HepG2 (cell line): Measurements from ENCODE around the gene KREMEN1. TPM values are rescaled to one million over a fixed set of nuclear protein-coding genes. Genes with fewer than 3 reads are reported as not detected.

ENCODE experiments used
- ATAC-seq: fragments of 200-7000 bp; cut with Tn5 transposase; 3 replicates; pipeline ENCODE4 v1.9.1; 2020; ENCODE audit warnings: mild to moderate bottlenecking, moderate library complexity
- BruUV-seq: library from RNA; stranded (reverse); fragments of 400-500 nt; replicated peaks from 2 replicates; lab custom pipeline; 2021; lab: Mats Ljungman, UMichigan
- CTCF ChIA-PET: fragments of 300-600 bp; formaldehyde crosslinking; extraction: SDS; loops from one replicate; lab custom pipeline; 2021; ENCODE audit warnings: low total read pairs, inconsistent platforms, low intra/inter-chr PET ratio; lab: Yijun Ruan, JAX
- POLR2A ChIA-PET: fragments of 350-600 bp; sonication (Branson Sonifier 250); formaldehyde crosslinking; loops from one replicate; lab custom pipeline; 2020; ENCODE audit warnings: antibody characterized with exemption, inconsistent platforms; lab: Yijun Ruan, JAX
- DNase-seq: peaks from one replicate; pipeline ENCODE4 v3.0.0-alpha.2; 2015; ENCODE audit warnings: low spot score
- FAIRE-seq: peaks from 3 replicates; lab custom pipeline; 2011; peaks lifted over from hg19 to GRCh38; lab: Jason Lieb, UNC
- H2AFZ ChIP-seq: one replicate; pipeline ENCODE4 v1.6.1; 2011; ENCODE audit warnings: low read length, inconsistent platforms
- H3K27ac ChIP-seq: fragments of 300-600 bp; 3 replicates; pipeline ENCODE4 v1.8.0; 2011; ENCODE audit warnings: mixed run types, mild to moderate bottlenecking, mixed read lengths, low read length, inconsistent platforms; ENCODE audit not compliant: insufficient read depth; ENCODE audit errors: extremely low read length
- H3K27me3 ChIP-seq, 2 experiments: fragments of 200-600 bp in 1 of 2; 2 replicates in 1 of 2; 3 replicates in 1 of 2; pipeline versions ENCODE4 v1.6.0 to v1.8.0; 2011; ENCODE audit warnings: low read length in 2 of 2, mild to moderate bottlenecking in 2 of 2, moderate library complexity in 2 of 2, inconsistent platforms in 1 of 2; ENCODE audit not compliant: insufficient read depth in 2 of 2, control insufficient read depth in 1 of 2
- H3K36me3 ChIP-seq, 2 experiments: fragments of 200-600 bp in 1 of 2; replicated peaks in 1 of 2; 2 replicates in 1 of 2; 3 replicates in 1 of 2; pipeline versions ENCODE4 v1.5.1 to v1.8.0; 2011; ENCODE audit warnings: low read length in 2 of 2, inconsistent platforms in 1 of 2; ENCODE audit not compliant: insufficient read depth in 2 of 2, control insufficient read depth in 1 of 2
- H3K4me1 ChIP-seq: 2 replicates; pipeline ENCODE4 v1.5.1; 2012; ENCODE audit warnings: low read length, inconsistent platforms; ENCODE audit not compliant: insufficient read depth
- H3K4me2 ChIP-seq: 2 replicates; pipeline ENCODE4 v1.6.0; 2011; ENCODE audit warnings: low read depth, low read length, inconsistent platforms
- H3K4me3 ChIP-seq, 3 experiments: fragments of 200-600 bp in 1 of 3; sonication (generic), shearing (Covaris generic) in 1 of 3; replicated peaks in 1 of 3; 2 replicates each; pipeline ENCODE4 v1.5.1; 2011 to 2016; ENCODE audit warnings: low read length in 3 of 3, inconsistent platforms in 2 of 3, low read depth in 2 of 3, mild to moderate bottlenecking in 2 of 3, control low read depth in 1 of 3, mixed read lengths in 1 of 3; ENCODE audit not compliant: insufficient read depth in 1 of 3
- H3K79me2 ChIP-seq: one replicate; pipeline ENCODE4 v1.6.1; 2011; ENCODE audit warnings: low read length, inconsistent platforms; ENCODE audit not compliant: insufficient read depth
- H3K9ac ChIP-seq: 2 replicates; pipeline ENCODE4 v1.6.0; 2011; ENCODE audit warnings: mild to moderate bottlenecking, low read depth, low read length, inconsistent platforms; ENCODE audit not compliant: insufficient read depth
- H3K9me3 ChIP-seq: 2 replicates; pipeline ENCODE4 v1.5.1; 2012; ENCODE audit warnings: mild to moderate bottlenecking, low read length
- H4K20me1 ChIP-seq: 2 replicates; pipeline ENCODE4 v1.6.0; 2011; ENCODE audit warnings: inconsistent platforms, mild to moderate bottlenecking, low read length, moderate library complexity; ENCODE audit not compliant: insufficient read depth
- ELF3 ChIP-seq: IDR thresholded peaks from 2 replicates; pipeline ENCODE4 v1.6.1; 2016; ENCODE audit warnings: missing genetic modification reagents, missing compliant biosample characterization
- EZH2 ChIP-seq: conservative IDR thresholded peaks from 2 replicates; pipeline ENCODE4 v1.6.1; 2012; ENCODE audit warnings: mild to moderate bottlenecking, low read depth, low read length, moderate library complexity
- PCBP2 ChIP-seq: fragments of 200-400 bp; formaldehyde crosslinking; optimal IDR thresholded peaks from 2 replicates; pipeline ENCODE3; 2018; ENCODE audit warnings: low read length, low read depth; ENCODE audit not compliant: poor library complexity, severe bottlenecking
- RAD21 ChIP-seq: fragments of 450-650 bp; formaldehyde crosslinking; IDR thresholded peaks from 2 replicates; pipeline ENCODE4 v1.5.0; 2020; ENCODE audit warnings: mild to moderate bottlenecking
- SMARCE1 ChIP-seq: fragments of 450-650 bp; IDR thresholded peaks from 2 replicates; pipeline ENCODE4 v1.6.1; 2017; ENCODE audit warnings: borderline replicate concordance
- SMC3 ChIP-seq: IDR thresholded peaks from 2 replicates; pipeline ENCODE4 v1.6.1; 2011; ENCODE audit warnings: low read length, improper control_type of control experiment
- STAG1 ChIP-seq: sonication (generic); formaldehyde crosslinking; IDR thresholded peaks from 2 replicates; pipeline ENCODE4 v1.4.0; 2020; ENCODE audit warnings: missing genetic modification reagents
- ZNF430 ChIP-seq: sonication (generic); formaldehyde crosslinking; IDR thresholded peaks from 2 replicates; pipeline ENCODE4 v1.9.0; 2021; ENCODE audit warnings: mild to moderate bottlenecking, missing genetic modification reagents
- ZNF605 ChIP-seq: sonication (generic); formaldehyde crosslinking; IDR thresholded peaks from 2 replicates; pipeline ENCODE4 v1.8.0; 2022; ENCODE audit warnings: mild to moderate bottlenecking, missing genetic modification reagents
- WGBS: methylation state at CpG from one replicate; pipeline ENCODE4 v1.1.6; 2017; ENCODE audit warnings: low lambda C conversion rate; 5-methylcytosine and 5-hydroxymethylcytosine counted together
- in situ Hi-C: cut with HindIII; loops from 2 replicates; pipeline ENCODE4 v1.10.0; 2017; ENCODE audit warnings: low pct_unique_long_range_greater_than_20kb; ENCODE audit not compliant: extremely low pct_ligation_motif_present
- intact Hi-C: fragments of 100-400 bp; cut with micrococcal nuclease; formaldehyde crosslinking; loops from one replicate; pipeline ENCODE4 v1.10.0; 2022; ENCODE audit not compliant: unreplicated experiment
- polyA plus RNA-seq, 8 experiments: library from polyadenylated mRNA; depleted of rRNA in 3 of 8; stranded (reverse) in 7 of 8; unstranded in 1 of 8; fragments of >200 nt; fragmentation: Illumina TruSeq in 4 of 8; extraction: Trizol in 4 of 8; gene quantifications; 2 replicates each; pipeline versions ENCODE4 v1.2.1 to v1.2.3, GENCODE V29; 2011 to 2016; ENCODE audit warnings: low read depth in 4 of 8, missing spikeins in 1 of 8, mixed read lengths in 1 of 8; ENCODE audit not compliant: insufficient read depth in 1 of 8
- total RNA-seq, 5 experiments: library from RNA; depleted of rRNA; stranded (reverse); fragments of >200 nt; fragmentation: Illumina TruSeq; extraction: Trizol; gene quantifications; 2 replicates each; pipeline ENCODE4 v1.2.3, GENCODE V29; 2016; ENCODE audit warnings: low read depth in 1 of 5
- TF ChIP-seq, protein P1 (sequence below): sonication (generic); formaldehyde crosslinking; IDR thresholded peaks from 2 replicates; pipeline ENCODE4 v1.4.0; 2020; ENCODE audit warnings: missing genetic modification reagents, borderline replicate concordance
- TF ChIP-seq, protein P2 (sequence below): IDR thresholded peaks from 2 replicates; pipeline ENCODE4 v1.6.1; 2016; ENCODE audit warnings: mild to moderate bottlenecking
- TF ChIP-seq, protein P3 (sequence below): sonication (generic); formaldehyde crosslinking; IDR thresholded peaks from 2 replicates; pipeline ENCODE4 v1.8.1; 2023; ENCODE audit warnings: mild to moderate bottlenecking, missing genetic modification reagents
- TF ChIP-seq, protein P4 (sequence below): sonication (generic); formaldehyde crosslinking; IDR thresholded peaks from 2 replicates; pipeline ENCODE4 v1.9.0; 2022; ENCODE audit warnings: missing genetic modification reagents, mild to moderate bottlenecking, borderline replicate concordance

KREMEN1 gene
- total and polyA plus RNA-seq, 2 of the 13 experiments (the other 11 are each of a cell fraction or from before 2014, with no cell fraction given): 9.8 to 13.8 TPM

DNA sequence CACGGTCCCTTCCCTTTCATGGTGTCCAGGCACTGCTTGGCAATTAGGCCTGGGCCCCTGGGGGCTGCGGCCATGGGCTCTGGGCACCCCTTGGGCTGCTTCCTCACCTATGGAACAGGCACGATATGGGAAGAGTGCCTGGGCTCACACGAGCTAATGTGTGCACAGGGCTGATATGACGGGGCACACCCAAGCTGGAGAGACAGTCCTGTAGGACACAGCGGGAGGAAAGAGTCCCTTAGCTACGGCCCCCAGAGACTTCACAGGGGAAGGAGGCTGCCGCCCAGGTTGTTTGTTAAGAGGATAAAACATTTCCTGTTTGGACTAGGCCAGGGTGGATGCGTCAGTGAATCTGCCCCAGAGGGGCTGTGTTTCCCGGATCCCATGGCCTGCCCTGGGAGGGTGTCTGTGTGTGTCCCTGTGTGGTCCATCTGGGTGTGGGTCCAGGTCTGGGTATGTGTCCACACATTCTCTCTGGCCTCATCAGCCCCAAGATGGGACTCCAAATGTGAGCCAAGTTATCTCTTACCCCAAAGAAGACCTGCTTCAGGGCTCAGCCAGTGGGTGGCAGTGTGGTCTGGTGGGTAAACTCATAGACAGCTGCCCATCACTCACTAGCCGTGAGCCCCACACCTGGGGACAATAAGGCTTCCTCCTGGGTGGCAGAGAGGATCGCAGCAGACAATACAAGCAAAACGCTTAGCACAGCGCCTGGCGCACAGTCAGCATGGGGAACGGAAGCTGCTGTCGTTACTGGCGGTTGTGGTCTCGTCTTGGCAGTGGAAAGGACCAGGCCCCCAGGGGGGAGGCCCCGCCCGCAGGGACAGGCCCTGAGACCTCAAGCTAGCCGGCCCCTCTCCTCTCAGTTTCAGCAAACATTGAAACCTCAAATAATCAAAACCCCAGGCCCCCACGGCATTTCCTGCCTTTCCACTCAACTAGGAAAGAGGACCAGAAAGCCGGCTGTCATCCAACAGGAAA is 129.7 kb downstream of the KREMEN1 start:
- intact Hi-C loops: loop anchor here (1.0 kb wide), 1 partner anchor 43 kb away; no protein-coding TSS in a partner anchor
- Histone ChIP-seq H3K79me2 (no peaks in the 10 kb centered on the region), H3K4me2 (peak overlapping the region; percentile 69), H4K20me1 (no peaks in the 10 kb centered on the region), H3K27ac (no peak overlapping the region), H2AFZ (peak overlapping the region; percentile 87), H3K4me1 (peaks cover 41% of the 10 kb centered on the region), H3K4me3 (peak overlapping the region in 2 of 3 experiments; percentile 11 to 61; a peak in 2 of 6 replicates), H3K27me3 (peaks cover 7 to 37% of the 10 kb centered on the region in 2 experiments; a peak in 4 of 5 replicates), H3K9ac (peak overlapping the region; percentile 22; the same call in 1 of the 2 replicates), H3K9me3 (no peaks in the 10 kb centered on the region), H3K36me3 (no peaks in the 10 kb centered on the region)
- POLR2A ChIA-PET: interaction anchor here (1.9 kb wide), 1 partner anchor 43 kb away, joined by 5 read pairs; no protein-coding TSS in a partner anchor
- ATAC-seq (peak; percentile 61), DNase-seq (peak; percentile 38), FAIRE-seq (peak; percentile 55)
- CTCF ChIA-PET: interaction anchor here (1.0 to 1.7 kb wide), 2 partner anchors 30 to 43 kb away, joined by 3 to 18 read pairs; no protein-coding TSS in a partner anchor
- WGBS: 16% methylated on average over 11 of the region's 24 CpGs
- BruUV-seq: no TSS peak
- in situ Hi-C loops: loop anchor here (5.0 kb wide), 1 partner anchor 45 kb away; no protein-coding TSS in a partner anchor
- TF ChIP-seq, protein P1, sequence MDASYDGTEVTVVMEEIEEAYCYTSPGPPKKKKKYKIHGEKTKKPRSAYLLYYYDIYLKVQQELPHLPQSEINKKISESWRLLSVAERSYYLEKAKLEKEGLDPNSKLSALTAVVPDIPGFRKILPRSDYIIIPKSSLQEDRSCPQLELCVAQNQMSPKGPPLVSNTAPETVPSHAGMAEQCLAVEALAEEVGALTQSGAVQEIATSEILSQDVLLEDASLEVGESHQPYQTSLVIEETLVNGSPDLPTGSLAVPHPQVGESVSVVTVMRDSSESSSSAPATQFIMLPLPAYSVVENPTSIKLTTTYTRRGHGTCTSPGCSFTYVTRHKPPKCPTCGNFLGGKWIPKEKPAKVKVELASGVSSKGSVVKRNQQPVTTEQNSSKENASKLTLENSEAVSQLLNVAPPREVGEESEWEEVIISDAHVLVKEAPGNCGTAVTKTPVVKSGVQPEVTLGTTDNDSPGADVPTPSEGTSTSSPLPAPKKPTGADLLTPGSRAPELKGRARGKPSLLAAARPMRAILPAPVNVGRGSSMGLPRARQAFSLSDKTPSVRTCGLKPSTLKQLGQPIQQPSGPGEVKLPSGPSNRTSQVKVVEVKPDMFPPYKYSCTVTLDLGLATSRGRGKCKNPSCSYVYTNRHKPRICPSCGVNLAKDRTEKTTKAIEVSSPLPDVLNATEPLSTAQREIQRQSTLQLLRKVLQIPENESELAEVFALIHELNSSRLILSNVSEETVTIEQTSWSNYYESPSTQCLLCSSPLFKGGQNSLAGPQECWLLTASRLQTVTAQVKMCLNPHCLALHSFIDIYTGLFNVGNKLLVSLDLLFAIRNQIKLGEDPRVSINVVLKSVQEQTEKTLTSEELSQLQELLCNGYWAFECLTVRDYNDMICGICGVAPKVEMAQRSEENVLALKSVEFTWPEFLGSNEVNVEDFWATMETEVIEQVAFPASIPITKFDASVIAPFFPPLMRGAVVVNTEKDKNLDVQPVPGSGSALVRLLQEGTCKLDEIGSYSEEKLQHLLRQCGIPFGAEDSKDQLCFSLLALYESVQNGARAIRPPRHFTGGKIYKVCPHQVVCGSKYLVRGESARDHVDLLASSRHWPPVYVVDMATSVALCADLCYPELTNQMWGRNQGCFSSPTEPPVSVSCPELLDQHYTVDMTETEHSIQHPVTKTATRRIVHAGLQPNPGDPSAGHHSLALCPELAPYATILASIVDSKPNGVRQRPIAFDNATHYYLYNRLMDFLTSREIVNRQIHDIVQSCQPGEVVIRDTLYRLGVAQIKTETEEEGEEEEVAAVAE (CRISPR knock-in tag): 0 out of 2 replicates have a peak, but pooled peaks have one; percentile 43
- TF ChIP-seq STAG1 (CRISPR knock-in tag): peak; percentile 83
- peak; percentile 59 for TF ChIP-seq RAD21 (CRISPR knock-in tag)
- TF ChIP-seq ELF3 (CRISPR knock-in tag): 0 out of 2 replicates have a peak, but pooled peaks have one; percentile 39
- TF ChIP-seq, protein P2, sequence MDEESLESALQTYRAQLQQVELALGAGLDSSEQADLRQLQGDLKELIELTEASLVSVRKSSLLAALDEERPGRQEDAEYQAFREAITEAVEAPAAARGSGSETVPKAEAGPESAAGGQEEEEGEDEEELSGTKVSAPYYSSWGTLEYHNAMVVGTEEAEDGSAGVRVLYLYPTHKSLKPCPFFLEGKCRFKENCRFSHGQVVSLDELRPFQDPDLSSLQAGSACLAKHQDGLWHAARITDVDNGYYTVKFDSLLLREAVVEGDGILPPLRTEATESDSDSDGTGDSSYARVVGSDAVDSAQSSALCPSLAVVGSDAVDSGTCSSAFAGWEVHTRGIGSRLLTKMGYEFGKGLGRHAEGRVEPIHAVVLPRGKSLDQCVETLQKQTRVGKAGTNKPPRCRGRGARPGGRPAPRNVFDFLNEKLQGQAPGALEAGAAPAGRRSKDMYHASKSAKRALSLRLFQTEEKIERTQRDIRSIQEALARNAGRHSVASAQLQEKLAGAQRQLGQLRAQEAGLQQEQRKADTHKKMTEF (CRISPR knock-in tag): peak; percentile 49; the same call in 1 of the 2 replicates
- TF ChIP-seq, protein P3, sequence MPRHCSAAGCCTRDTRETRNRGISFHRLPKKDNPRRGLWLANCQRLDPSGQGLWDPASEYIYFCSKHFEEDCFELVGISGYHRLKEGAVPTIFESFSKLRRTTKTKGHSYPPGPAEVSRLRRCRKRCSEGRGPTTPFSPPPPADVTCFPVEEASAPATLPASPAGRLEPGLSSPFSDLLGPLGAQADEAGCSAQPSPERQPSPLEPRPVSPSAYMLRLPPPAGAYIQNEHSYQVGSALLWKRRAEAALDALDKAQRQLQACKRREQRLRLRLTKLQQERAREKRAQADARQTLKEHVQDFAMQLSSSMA (CRISPR knock-in tag): no peak
- 0 out of 2 replicates have a peak, but pooled peaks have one; percentile 20 for TF ChIP-seq ZNF605 (CRISPR knock-in tag)
- TF ChIP-seq, protein P4, sequence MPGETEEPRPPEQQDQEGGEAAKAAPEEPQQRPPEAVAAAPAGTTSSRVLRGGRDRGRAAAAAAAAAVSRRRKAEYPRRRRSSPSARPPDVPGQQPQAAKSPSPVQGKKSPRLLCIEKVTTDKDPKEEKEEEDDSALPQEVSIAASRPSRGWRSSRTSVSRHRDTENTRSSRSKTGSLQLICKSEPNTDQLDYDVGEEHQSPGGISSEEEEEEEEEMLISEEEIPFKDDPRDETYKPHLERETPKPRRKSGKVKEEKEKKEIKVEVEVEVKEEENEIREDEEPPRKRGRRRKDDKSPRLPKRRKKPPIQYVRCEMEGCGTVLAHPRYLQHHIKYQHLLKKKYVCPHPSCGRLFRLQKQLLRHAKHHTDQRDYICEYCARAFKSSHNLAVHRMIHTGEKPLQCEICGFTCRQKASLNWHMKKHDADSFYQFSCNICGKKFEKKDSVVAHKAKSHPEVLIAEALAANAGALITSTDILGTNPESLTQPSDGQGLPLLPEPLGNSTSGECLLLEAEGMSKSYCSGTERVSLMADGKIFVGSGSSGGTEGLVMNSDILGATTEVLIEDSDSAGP: peak; percentile 53; the same call in 1 of the 2 replicates
- no peak for TF ChIP-seq SMARCE1
- TF ChIP-seq PCBP2: no peak
- TF ChIP-seq ZNF430: 0 out of 2 replicates have a peak, but pooled peaks have one; percentile 22
- peak; percentile 64 for TF ChIP-seq SMC3
- no peak for TF ChIP-seq EZH2
